H1 (cell line): ENCODE measurements around the gene RNF152. TPM values are rescaled to one million over a fixed set of nuclear protein-coding genes. Genes with fewer than 3 reads are reported as not detected.

Experiments
- CTCF ChIA-PET: fragments of 300-600 bp; sonication (Branson Sonifier 250); formaldehyde crosslinking; loops from one replicate; lab custom pipeline; 2021; ENCODE audit not compliant: partially characterized antibody; lab: Charles Lee
- POLR2A ChIA-PET: fragments of 300-600 bp; sonication (Branson Sonifier 250); formaldehyde crosslinking; loops from one replicate; lab custom pipeline; 2021; ENCODE audit warnings: inconsistent platforms; ENCODE audit not compliant: partially characterized antibody; lab: Charles Lee
- DNase-seq, 2 experiments: peaks; one replicate each; pipeline versions ENCODE4 v3.0.0 to v3.0.0-alpha.2; 2010 to 2022; ENCODE audit warnings: low spot score in 2 of 2, low read depth in 1 of 2, mixed read lengths in 1 of 2
- FAIRE-seq: peaks from 2 replicates; lab custom pipeline; 2011; peaks lifted over from hg19 to GRCh38; lab: Jason Lieb, UNC
- H2AFZ ChIP-seq: 2 replicates; pipeline ENCODE4 v1.8.1; 2012; ENCODE audit warnings: low read length, inconsistent platforms
- H2AK5ac ChIP-seq: 2 replicates; pipeline ENCODE4 v1.6.1; 2013; ENCODE audit warnings: low read depth, low read length
- H2BK120ac ChIP-seq: replicated peaks from 2 replicates; pipeline ENCODE3; 2013; ENCODE audit warnings: low read depth, low read length, inconsistent platforms
- H2BK12ac ChIP-seq: 2 replicates; pipeline ENCODE4 v1.6.1; 2013; ENCODE audit warnings: low read depth, low read length
- H2BK15ac ChIP-seq: 2 replicates; pipeline ENCODE4 v1.6.1; 2013; ENCODE audit warnings: low read length
- H2BK20ac ChIP-seq: 2 replicates; pipeline ENCODE4 v1.6.1; 2013; ENCODE audit warnings: low read length
- H2BK5ac ChIP-seq: 2 replicates; pipeline ENCODE4 v1.6.1; 2013; ENCODE audit warnings: low read depth, low read length
- H3K14ac ChIP-seq: 2 replicates; pipeline ENCODE4 v1.6.1; 2013; ENCODE audit warnings: inconsistent platforms; ENCODE audit not compliant: insufficient read length
- H3K18ac ChIP-seq: 2 replicates; pipeline ENCODE4 v1.6.1; 2013; ENCODE audit warnings: low read length; ENCODE audit errors: extremely low read depth
- H3K23ac ChIP-seq: 2 replicates; pipeline ENCODE4 v1.6.1; 2013; ENCODE audit warnings: inconsistent platforms; ENCODE audit not compliant: insufficient read length
- H3K23me2 ChIP-seq: 2 replicates; pipeline ENCODE4 v1.6.1; 2013; ENCODE audit warnings: low read depth, low read length
- H3K27ac ChIP-seq: 2 replicates; pipeline ENCODE4 v1.6.1; 2011; ENCODE audit warnings: low read depth, low read length, inconsistent platforms
- H3K27me3 ChIP-seq, 4 experiments: replicated peaks in 1 of 4; 1 replicate in 1 of 4; 2 replicates in 3 of 4; pipeline versions ENCODE4 v1.6.1 to v1.8.1; 2011 to 2013; ENCODE audit warnings: low read length in 3 of 4, mild to moderate bottlenecking in 3 of 4, inconsistent platforms in 2 of 4, mixed read lengths in 2 of 4, moderate library complexity in 1 of 4; ENCODE audit not compliant: control insufficient read depth in 3 of 4, insufficient read depth in 3 of 4; ENCODE audit errors: extremely low read depth in 1 of 4
- H3K36me3 ChIP-seq, 4 experiments: 2 replicates each; pipeline versions ENCODE4 v1.6.1 to v1.8.1; 2011 to 2013; ENCODE audit warnings: mild to moderate bottlenecking in 4 of 4, low read length in 3 of 4, moderate library complexity in 2 of 4, control low read depth in 1 of 4, inconsistent platforms in 1 of 4; ENCODE audit not compliant: insufficient read depth in 4 of 4, control insufficient read depth in 2 of 4
- H3K4ac ChIP-seq: replicated peaks from 2 replicates; pipeline ENCODE3; 2013; ENCODE audit warnings: low read length, low read depth, mixed read lengths, inconsistent platforms; ENCODE audit not compliant: insufficient read length
- H3K4me1 ChIP-seq, 4 experiments: replicated peaks in 1 of 4; 1 replicate in 1 of 4; 2 replicates in 3 of 4; pipeline versions ENCODE4 v1.6.1 to v1.8.1; 2011 to 2013; ENCODE audit warnings: low read length in 3 of 4, inconsistent platforms in 2 of 4, mixed read lengths in 1 of 4; ENCODE audit not compliant: insufficient read depth in 4 of 4, control insufficient read depth in 3 of 4
- H3K4me2 ChIP-seq, 2 experiments: 2 replicates each; pipeline versions ENCODE4 v1.6.1 to v1.8.1; 2011 to 2013; ENCODE audit warnings: low read depth in 2 of 2, low read length in 2 of 2, control low read depth in 1 of 2, inconsistent platforms in 1 of 2, mild to moderate bottlenecking in 1 of 2; ENCODE audit not compliant: insufficient read depth in 1 of 2
- H3K4me3 ChIP-seq, 4 experiments: fragments of 200-600, 300-600 bp in 1 of 4; sonication (generic), shearing (Covaris generic), sonication (Bioruptor Twin) in 1 of 4; 2 replicates each; pipeline versions ENCODE4 v1.5.1 to v1.8.1; 2011 to 2016; ENCODE audit warnings: low read length in 4 of 4, low read depth in 3 of 4, control low read depth in 2 of 4, inconsistent platforms in 2 of 4, mild to moderate bottlenecking in 2 of 4, mixed read lengths in 1 of 4, moderate library complexity in 1 of 4; ENCODE audit not compliant: insufficient read depth in 2 of 4; ENCODE audit errors: extremely low read depth in 1 of 4
- H3K56ac ChIP-seq: replicated peaks from 2 replicates; pipeline ENCODE3; 2013; ENCODE audit warnings: low read depth, mild to moderate bottlenecking, mixed read lengths, low read length, inconsistent platforms; ENCODE audit not compliant: insufficient read length
- H3K79me1 ChIP-seq: 2 replicates; pipeline ENCODE4 v1.6.1; 2013; ENCODE audit warnings: low read depth, low read length, control low read depth
- H3K79me2 ChIP-seq, 2 experiments: 2 replicates each; pipeline versions ENCODE4 v1.6.1 to v1.8.1; 2012 to 2013; ENCODE audit warnings: low read length in 2 of 2, mild to moderate bottlenecking in 2 of 2, inconsistent platforms in 1 of 2; ENCODE audit not compliant: insufficient read depth in 2 of 2, control insufficient read depth in 1 of 2
- H3K9ac ChIP-seq, 4 experiments: replicated peaks in 1 of 4; 1 replicate in 1 of 4; 2 replicates in 3 of 4; pipeline versions ENCODE4 v1.6.1 to v1.8.1; 2011 to 2013; ENCODE audit warnings: low read depth in 3 of 4, low read length in 3 of 4, control low read depth in 2 of 4, mild to moderate bottlenecking in 2 of 4, moderate library complexity in 2 of 4, inconsistent platforms in 1 of 4; ENCODE audit errors: extremely low read depth in 1 of 4
- H3K9me3 ChIP-seq, 2 experiments: 2 replicates each; pipeline versions ENCODE4 v1.6.1 to v1.8.1; 2012 to 2013; ENCODE audit warnings: mild to moderate bottlenecking in 2 of 2, moderate library complexity in 2 of 2, control low read depth in 1 of 2, inconsistent platforms in 1 of 2, low read depth in 1 of 2, low read length in 1 of 2, mixed read lengths in 1 of 2; ENCODE audit not compliant: insufficient read depth in 2 of 2
- H4K20me1 ChIP-seq, 2 experiments: replicated peaks in 1 of 2; 2 replicates each; pipeline versions ENCODE3 to v1.8.1; 2011 to 2013; ENCODE audit warnings: inconsistent platforms in 2 of 2, low read length in 2 of 2, mild to moderate bottlenecking in 1 of 2; ENCODE audit not compliant: insufficient read depth in 2 of 2, control insufficient read depth in 1 of 2
- H4K5ac ChIP-seq: 2 replicates; pipeline ENCODE4 v1.6.1; 2013; ENCODE audit warnings: low read length, low read depth, mixed read lengths, inconsistent platforms; ENCODE audit not compliant: insufficient read length
- H4K8ac ChIP-seq: 2 replicates; pipeline ENCODE4 v1.8.0; 2013; ENCODE audit warnings: mild to moderate bottlenecking, moderate library complexity, low read length, inconsistent platforms; ENCODE audit not compliant: insufficient read depth; ENCODE audit errors: extremely low read depth
- H4K91ac ChIP-seq: replicated peaks from 2 replicates; pipeline ENCODE3; 2013; ENCODE audit warnings: low read length, mixed read lengths, inconsistent platforms; ENCODE audit not compliant: insufficient read length
- PHF8 ChIP-seq: fragments of 200-600 bp; sonication (generic); conservative IDR thresholded peaks from 2 replicates; pipeline ENCODE4 v1.7.1; 2012; ENCODE audit warnings: low read depth, mild to moderate bottlenecking, inconsistent platforms, low read length, moderate library complexity
- SUZ12 ChIP-seq: fragments of 200-600 bp; sonication (generic); IDR thresholded peaks from 2 replicates; pipeline ENCODE4 v1.6.1; 2012; ENCODE audit warnings: mild to moderate bottlenecking, inconsistent platforms, low read length, moderate library complexity, mixed read lengths
- WGBS, 2 experiments: shearing (Covaris generic) in 1 of 2; methylation state at CpG; one replicate each; pipeline versions ENCODE4 v1.1.6 to v1.1.7; 2013 to 2015; ENCODE audit warnings: low lambda C conversion rate in 2 of 2, mixed read lengths in 2 of 2, inconsistent platforms in 1 of 2, low coverage in 1 of 2, missing lambda C conversion rate in 1 of 2; ENCODE audit not compliant: insufficient replicate concordance in 2 of 2, insufficient coverage in 1 of 2, insufficient read length in 1 of 2; ENCODE audit errors: extremely low coverage in 1 of 2, missing lambda C conversion rate in 1 of 2; 5-methylcytosine and 5-hydroxymethylcytosine counted together
- polyA plus RNA-seq, 7 experiments: library from polyadenylated mRNA; depleted of rRNA in 3 of 7; stranded (reverse) in 5 of 7; unstranded in 2 of 7; fragments of >200 nt in 5 of 7; fragments of 200-250 nt in 2 of 7; gene quantifications; 1 replicate in 5 of 7; 2 replicates in 1 of 7; 4 replicates in 1 of 7; pipeline versions ENCODE4 v1.2.1 to v1.2.3, GENCODE V29; 2011 to 2013; ENCODE audit warnings: missing spikeins in 2 of 7, mixed read lengths in 2 of 7
- total RNA-seq: library from RNA; stranded (reverse); fragmentation: NEBNext Ultra II Directional; extraction: Animal tissue kit (Norgen Biotek cat#: 25700); gene quantifications from 2 replicates; pipeline ENCODE4 v1.2.1, GENCODE V29; 2021
- TF ChIP-seq, protein P1 (sequence below): IDR thresholded peaks from 2 replicates; pipeline ENCODE4 v1.6.1; 2011; ENCODE audit warnings: low read depth, mild to moderate bottlenecking, low read length; ENCODE audit not compliant: insufficient read depth

RNF152 gene
- total and polyA plus RNA-seq, 2 of the 8 experiments (the other 6 are each of a cell fraction or from before 2014, with no cell fraction given): 1.1 to 2.7 TPM

- H3K36me3 ChIP-seq: no peaks in the 10 kb centered on the region
- H3K27ac ChIP-seq: no peak overlapping the region
- no peak overlapping the region for H4K91ac ChIP-seq
- no peak overlapping the region for H3K9ac ChIP-seq
- H3K14ac ChIP-seq: no peak overlapping the region
- no peak overlapping the region for H2BK20ac ChIP-seq
- no peaks in the 10 kb centered on the region for H3K79me2 ChIP-seq
- no peak overlapping the region for H2AFZ ChIP-seq
- no peaks in the 10 kb centered on the region; a peak in 1 of 7 replicates for H3K4me1 ChIP-seq
- DNase-seq (no peak), FAIRE-seq (no peak)
- ChIA-PET CTCF (interaction anchor here (0.6 kb wide), 1 partner anchor 97 kb away, joined by 3 read pairs; no protein-coding TSS in a partner anchor), POLR2A (no interaction called here)
- no peak overlapping the region for H3K4me3 ChIP-seq
- H4K5ac ChIP-seq: no peak overlapping the region
- H3K23ac ChIP-seq: no peak overlapping the region
- no peak overlapping the region for H3K18ac ChIP-seq
- no peak overlapping the region for H3K56ac ChIP-seq
- no peaks in the 10 kb centered on the region for H3K27me3 ChIP-seq
- no peak overlapping the region for H4K8ac ChIP-seq
- H4K20me1 ChIP-seq: no peaks in the 10 kb centered on the region
- H2AK5ac ChIP-seq: no peak overlapping the region
- no peaks in the 10 kb centered on the region for H3K79me1 ChIP-seq
- H2BK15ac ChIP-seq: no peak overlapping the region
- H3K4me2 ChIP-seq: no peak overlapping the region
- no peak overlapping the region for H2BK120ac ChIP-seq
- no peaks in the 10 kb centered on the region for H3K9me3 ChIP-seq
- no peak overlapping the region for H2BK12ac ChIP-seq
- WGBS, 2 experiments: 91% methylated on average over 7 of the region's 7 CpGs; no CpG with 5 or more reads in 1 of the 2 experiments
- no peak overlapping the region for H3K4ac ChIP-seq
- H2BK5ac ChIP-seq: no peak overlapping the region
- H3K23me2 ChIP-seq: no peaks in the 10 kb centered on the region
- TF ChIP-seq, protein P1, sequence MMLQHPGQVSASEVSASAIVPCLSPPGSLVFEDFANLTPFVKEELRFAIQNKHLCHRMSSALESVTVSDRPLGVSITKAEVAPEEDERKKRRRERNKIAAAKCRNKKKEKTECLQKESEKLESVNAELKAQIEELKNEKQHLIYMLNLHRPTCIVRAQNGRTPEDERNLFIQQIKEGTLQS: no peak
- TF ChIP-seq SUZ12: no peak
- TF ChIP-seq PHF8: no peak
These were observed 47.6 kb downstream of the RNF152 start for GRCh38 chr18:61845197-61845596.
